GM12875 (cell line): ENCODE measurements around the gene KIAA1755.

Experiments
- H3K4me3 ChIP-seq: one replicate; pipeline ENCODE4 v1.5.1; 2011; ENCODE audit warnings: low read depth, low read length, control low read depth
- CTCF ChIP-seq: IDR thresholded peaks from 2 replicates; pipeline ENCODE4 v1.5.1; 2011; ENCODE audit warnings: low read depth, mild to moderate bottlenecking, control low read depth, inconsistent platforms, low read length, moderate library complexity, borderline replicate concordance; ENCODE audit not compliant: insufficient read depth

Gene KIAA1755

DNA sequence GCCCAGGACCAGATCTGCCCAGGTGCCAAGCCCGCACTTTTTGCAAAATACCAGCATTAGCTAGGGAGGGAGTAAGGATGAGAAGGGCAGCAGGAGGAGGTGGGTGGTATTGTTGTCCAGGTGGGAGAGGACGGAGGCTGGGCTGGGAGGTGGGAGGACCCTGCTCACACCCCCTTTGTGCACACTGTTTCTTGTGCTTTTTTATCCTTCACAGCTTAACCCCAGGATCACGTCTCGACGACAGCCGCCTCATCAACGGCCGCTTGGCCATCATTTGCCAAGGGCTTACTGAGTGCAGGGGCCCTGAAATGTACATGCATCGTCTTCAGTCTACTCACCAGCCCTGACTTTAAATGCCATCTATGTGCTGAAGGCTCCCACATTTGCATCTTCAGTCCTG, 83.3 kb downstream of the KIAA1755 start:
- H3K4me3 ChIP-seq, result no peak overlapping the region
- no peak for TF ChIP-seq CTCF

DNA sequence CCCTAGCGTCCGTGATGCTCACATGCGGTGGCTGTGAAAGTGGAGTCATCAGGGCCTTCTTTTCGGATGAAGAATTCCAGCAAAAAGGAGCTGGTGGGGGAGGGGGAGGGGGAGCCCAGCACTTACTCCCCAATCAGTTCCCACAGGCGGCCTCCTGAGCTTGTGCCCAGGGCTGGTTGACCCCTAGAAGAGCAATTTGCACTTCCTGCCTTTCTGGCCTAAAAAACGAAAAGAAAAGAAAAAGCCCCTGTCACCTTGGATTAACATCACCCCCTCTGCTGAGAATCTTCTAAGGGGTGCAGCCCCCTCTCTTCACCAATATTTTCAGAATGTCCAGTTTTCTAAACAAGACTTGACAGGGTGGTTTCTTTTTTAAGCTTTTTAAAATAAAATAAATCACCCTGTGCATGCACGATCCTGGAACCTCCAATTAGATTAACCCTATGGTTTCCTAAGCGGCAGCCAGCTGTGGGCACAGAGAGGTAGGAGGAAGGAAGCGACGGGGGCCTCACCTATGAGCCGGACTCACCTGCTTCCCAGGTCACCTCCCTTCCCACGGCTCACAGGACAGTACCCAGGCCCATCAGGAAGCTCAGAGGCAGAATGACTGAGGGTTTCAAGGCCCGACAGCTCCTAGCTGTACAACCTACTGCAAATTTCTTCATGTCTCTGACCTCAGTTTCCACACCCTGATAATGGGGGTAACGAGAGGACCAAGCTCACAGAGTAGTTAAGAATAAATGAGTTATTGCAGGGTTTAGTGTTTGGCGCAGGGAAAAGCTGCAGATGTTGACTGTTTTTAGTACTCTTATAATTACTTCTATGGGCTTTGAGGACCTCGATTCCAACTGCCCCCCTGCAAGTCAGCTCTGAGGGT, 85.0 kb downstream of the KIAA1755 start:
- no peak overlapping the region for H3K4me3 ChIP-seq
- no peak for TF ChIP-seq CTCF

DNA sequence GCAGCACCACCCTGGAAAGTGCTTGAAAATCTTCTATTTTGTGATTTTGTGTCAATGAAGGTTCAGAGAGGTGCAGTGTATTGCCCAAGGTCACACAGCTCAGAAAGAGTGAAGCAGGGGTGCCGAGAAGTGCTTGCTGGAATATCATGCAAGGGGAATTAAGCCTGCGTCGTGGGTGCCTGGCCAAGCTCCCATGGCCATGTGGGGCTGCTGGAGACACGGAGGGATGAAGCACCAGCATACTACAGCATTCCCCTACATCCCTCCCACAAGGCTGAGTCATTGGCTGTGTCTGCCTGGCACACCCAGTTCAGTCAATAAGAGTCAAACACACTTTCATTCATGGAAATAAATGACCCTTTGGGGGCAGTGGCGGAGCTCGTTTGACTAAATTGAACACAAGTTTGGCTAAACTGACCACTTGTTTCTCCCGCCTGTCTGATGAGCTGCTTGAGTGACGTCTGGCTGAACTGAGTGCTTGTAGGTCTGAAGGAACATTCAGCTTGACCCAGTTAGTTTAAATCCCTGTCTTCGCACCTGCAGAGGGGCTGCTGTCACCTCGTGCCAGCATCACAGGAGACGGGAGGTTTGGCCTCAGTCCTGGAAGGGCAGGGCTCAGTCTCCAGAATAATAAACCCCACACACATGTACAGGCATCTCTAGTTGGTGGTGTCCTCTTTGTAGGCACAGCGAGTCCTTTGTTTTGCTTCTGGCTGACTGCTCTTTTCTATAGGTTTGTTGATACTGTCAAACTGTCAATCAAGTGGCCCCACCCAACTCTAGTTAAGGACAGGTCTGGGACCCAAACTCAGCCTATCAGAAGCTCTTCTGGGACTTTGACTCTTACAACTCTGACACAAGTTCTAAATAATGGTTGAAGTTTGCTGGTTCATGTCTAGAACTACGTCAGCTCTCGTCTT, 87.0 kb downstream of the KIAA1755 start:
- TF ChIP-seq CTCF, result no peak
- H3K4me3 ChIP-seq, result no peak overlapping the region

GRCh38 chr20:38172408-38172807, 88.1 kb downstream of the KIAA1755 start:
- TF ChIP-seq CTCF, result no peak
- no peak overlapping the region for H3K4me3 ChIP-seq

- no peak for TF ChIP-seq CTCF
- H3K4me3 ChIP-seq, result no peak overlapping the region
These were observed 88.9 kb downstream of the KIAA1755 start for GRCh38 chr20:38171675-38172043.

- no peak overlapping the region for H3K4me3 ChIP-seq
- TF ChIP-seq CTCF, result no peak
These were observed 89.5 kb downstream of the KIAA1755 start for GRCh38 chr20:38170826-38171674.
